ENCODE measurements around the gene C10orf53. TPM values are rescaled to one million over a fixed set of nuclear protein-coding genes. Genes with fewer than 3 reads are reported as not detected.

Gene C10orf53
- total RNA-seq, 2 experiments from 2014 or later = not detected

DNA sequence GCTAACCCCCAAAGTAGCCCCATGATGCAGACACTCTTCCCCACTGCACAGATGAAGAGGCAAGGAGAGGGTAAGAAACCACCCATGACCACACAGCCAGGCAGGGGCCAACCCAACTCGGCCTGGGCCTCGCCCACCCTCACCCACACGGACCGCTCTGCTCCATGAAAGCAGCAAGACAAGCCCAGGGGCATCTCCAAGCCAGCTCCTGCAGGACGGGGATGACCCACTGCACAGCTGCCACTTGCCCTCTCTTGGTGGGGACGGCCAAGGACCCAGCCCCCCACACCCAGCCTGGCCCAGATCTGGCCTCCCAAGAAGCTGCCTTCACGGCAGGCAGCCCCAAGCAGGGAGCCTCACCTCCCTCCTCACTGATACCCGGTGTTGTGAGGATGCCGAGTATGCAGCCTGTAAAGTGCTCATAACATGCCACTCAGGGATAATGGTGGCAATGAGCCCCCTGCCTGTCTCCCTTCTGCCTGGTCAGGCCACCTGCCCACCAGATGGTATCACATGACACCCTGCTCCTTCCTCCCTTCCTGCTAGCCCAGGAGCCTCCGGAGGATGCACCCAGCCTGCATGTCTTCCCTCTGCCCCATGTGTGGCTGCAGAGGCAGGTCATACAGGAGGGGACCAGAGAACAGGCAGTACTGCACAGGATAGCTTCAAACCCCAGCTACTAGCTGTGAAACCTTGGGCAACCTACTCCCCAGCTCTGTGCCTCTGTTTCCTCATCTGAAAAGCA is 59.3 kb downstream of the C10orf53 start:
- Mint-ChIP-seq H3K4me1 (ENCODE audit: low read depth) (no peaks in the 10 kb centered on the region), H3K4me3 (no peak overlapping the region), H3K27ac (no peak overlapping the region), H3K27me3 (ENCODE audit: low read depth) (no peaks in the 10 kb centered on the region), H3K36me3 (ENCODE audit: low read depth) (no peaks in the 10 kb centered on the region), H3K9me3 (no peaks in the 10 kb centered on the region)
- DNase-seq = no peak
- CTCF ChIA-PET = interaction anchor here (0.6 kb wide), 1 partner anchor 176 kb away, joined by 3 read pairs; no protein-coding TSS in a partner anchor
- intact Hi-C loops (cut with micrococcal nuclease) = no loop called here

- H3K36me3 Mint-ChIP-seq (ENCODE audit: low read depth) = no peaks in the 10 kb centered on the region
- H3K9me3 Mint-ChIP-seq = no peaks in the 10 kb centered on the region
- H3K4me1 Mint-ChIP-seq (ENCODE audit: low read depth) = no peaks in the 10 kb centered on the region
- H3K27me3 Mint-ChIP-seq (ENCODE audit: low read depth) = no peaks in the 10 kb centered on the region
- CTCF ChIA-PET = interaction anchor here (0.6 kb wide), 1 partner anchor 175 kb away, joined by 3 read pairs; no protein-coding TSS in a partner anchor
- no peak overlapping the region for H3K4me3 Mint-ChIP-seq
- intact Hi-C loops (cut with micrococcal nuclease) = no loop called here
- DNase-seq = no peak
- no peak overlapping the region for H3K27ac Mint-ChIP-seq
Observed at GRCh38 chr10:49739426-49739825, 60.0 kb downstream of the C10orf53 start.

DNA sequence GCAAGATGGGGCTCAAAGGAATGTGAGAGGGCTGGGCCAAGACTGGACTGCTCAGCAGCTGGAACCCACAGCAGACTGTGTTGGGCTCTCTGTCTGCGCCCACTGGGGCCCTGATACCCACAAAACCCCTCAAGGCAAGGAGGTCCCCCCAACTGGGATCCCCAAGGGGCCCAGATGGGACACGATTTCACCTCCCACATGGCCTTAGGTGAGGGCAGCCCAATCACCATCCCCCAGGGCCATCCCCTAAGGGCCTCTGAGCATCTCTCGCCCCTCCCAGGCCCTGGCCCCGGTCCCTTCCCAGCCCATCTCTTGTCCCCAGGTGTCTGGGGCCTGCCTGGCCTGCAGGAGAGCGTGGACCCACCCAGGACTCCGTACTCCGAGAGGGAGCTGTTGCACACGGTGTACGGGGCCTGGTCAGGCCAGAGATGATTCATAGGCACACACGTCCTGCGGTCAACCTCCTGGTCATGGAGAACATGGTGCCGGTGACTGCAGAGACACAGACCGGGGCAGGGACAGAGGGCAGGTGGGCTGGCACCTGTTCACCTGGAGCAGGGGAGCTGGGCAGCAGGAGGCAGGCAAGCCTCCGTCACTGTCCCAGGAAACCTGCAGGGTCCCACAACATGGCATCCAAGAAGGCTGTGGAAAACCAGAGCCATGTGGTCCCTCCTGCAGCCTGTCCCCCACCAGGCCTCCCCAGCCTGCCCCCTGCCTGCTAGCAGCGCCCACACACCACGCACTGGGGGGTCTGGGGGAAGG is 61.1 kb downstream of the C10orf53 start:
- DNase-seq = no peak
- intact Hi-C loops (cut with micrococcal nuclease) = no loop called here
- no peaks in the 10 kb centered on the region for H3K27me3 Mint-ChIP-seq (ENCODE audit: low read depth)
- H3K27ac Mint-ChIP-seq = no peak overlapping the region
- CTCF ChIA-PET = no interaction called here
- no peak overlapping the region for H3K4me3 Mint-ChIP-seq
- no peaks in the 10 kb centered on the region for H3K4me1 Mint-ChIP-seq (ENCODE audit: low read depth)
- no peaks in the 10 kb centered on the region for H3K9me3 Mint-ChIP-seq
- no peaks in the 10 kb centered on the region for H3K36me3 Mint-ChIP-seq (ENCODE audit: low read depth)

DNA sequence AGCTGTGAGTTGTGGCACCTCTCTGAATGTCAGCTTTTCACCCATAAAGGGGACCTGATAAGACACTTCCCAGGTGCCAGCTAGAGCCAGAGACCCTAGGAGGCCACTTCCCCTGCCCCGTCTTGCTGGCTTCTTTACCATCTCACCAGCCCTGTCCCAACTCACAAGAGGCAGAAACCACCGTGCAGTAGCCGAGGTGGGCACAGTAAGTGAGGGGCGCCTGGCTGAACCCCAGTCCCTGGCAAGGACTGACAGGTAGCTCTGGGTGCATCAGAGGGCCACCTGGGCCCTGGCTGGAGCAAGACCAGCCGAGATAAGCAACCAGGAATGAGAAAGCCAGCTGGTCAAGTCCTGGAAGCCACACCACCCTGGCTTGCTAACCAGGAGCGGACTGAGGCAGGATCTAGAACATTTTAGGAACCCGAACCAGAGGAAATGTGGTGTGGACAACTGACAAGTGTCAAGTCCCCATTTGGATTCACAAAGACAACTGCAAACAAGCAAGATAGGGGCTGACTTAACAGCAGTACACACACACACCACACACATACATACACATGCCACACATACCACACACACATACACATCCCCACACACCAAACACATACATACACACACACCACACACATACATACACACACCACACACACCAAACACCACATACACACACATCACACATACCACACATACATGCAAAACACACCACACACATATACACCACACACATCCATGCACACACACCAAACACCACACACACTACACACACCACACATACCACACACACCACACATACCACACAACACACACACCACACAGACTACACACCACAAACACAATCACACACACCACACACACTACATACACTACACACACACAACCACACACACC is 61.9 kb downstream of the C10orf53 start:
- no peak overlapping the region for H3K27ac Mint-ChIP-seq
- intact Hi-C loops (cut with micrococcal nuclease) = no loop called here
- no peak overlapping the region for H3K4me3 Mint-ChIP-seq

DNA sequence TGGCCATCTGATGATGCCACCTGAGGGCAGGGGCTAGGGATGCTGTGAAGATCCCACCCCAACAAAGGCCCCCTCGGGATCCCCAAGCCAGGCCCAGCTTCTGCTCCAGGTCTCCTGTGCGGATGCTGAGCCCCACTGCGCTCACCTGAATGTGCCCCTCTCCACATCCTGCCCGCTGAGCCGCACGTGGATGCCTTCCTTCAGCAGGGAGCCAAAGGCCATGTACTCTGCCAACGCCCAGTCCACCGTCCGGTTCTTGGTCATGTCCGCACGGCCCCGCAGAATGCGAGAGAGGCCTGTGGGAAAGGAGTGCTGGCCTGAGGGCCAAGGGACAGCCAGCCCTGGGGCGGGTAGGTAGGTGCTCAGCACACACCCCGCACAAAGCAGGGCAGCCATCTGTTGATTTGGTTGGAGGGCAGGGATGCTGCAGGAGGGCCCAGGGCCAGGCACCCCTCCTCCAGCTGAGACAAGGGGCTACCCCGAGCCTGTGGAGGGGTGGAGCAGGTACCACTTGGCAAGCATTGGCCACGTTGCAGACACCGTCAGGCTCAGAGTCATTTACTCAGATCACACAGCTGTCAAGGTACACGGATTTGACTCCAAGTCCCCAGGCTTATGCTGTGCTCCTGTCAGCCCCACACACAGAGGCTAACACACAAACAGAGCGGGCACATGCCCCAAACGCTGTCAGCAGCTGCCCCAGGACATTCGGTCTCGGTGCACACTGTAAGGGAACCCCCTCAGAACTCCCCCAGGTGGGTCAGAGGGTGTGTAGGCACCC is 63.4 kb downstream of the C10orf53 start:
- no peak for DNase-seq
- Mint-ChIP-seq H3K9me3 (no peaks in the 10 kb centered on the region), H3K27me3 (ENCODE audit: low read depth) (no peaks in the 10 kb centered on the region), H3K4me1 (ENCODE audit: low read depth) (no peaks in the 10 kb centered on the region), H3K27ac (no peak overlapping the region), H3K36me3 (ENCODE audit: low read depth) (no peaks in the 10 kb centered on the region), H3K4me3 (no peak overlapping the region)
- CTCF ChIA-PET = no interaction called here
- intact Hi-C loops (cut with micrococcal nuclease) = no loop called here

More for the DNA sequence above, 61.9 kb downstream of the C10orf53 start:
- Mint-ChIP-seq H3K27me3 (ENCODE audit: low read depth) (no peaks in the 10 kb centered on the region), H3K9me3 (no peaks in the 10 kb centered on the region), H3K4me1 (ENCODE audit: low read depth) (no peaks in the 10 kb centered on the region), H3K36me3 (ENCODE audit: low read depth) (no peaks in the 10 kb centered on the region)
- no peak for DNase-seq
- CTCF ChIA-PET = no interaction called here

- Mint-ChIP-seq H3K27me3 (ENCODE audit: low read depth) (no peaks in the 10 kb centered on the region), H3K36me3 (ENCODE audit: low read depth) (no peaks in the 10 kb centered on the region), H3K27ac (no peak overlapping the region), H3K9me3 (no peaks in the 10 kb centered on the region), H3K4me1 (ENCODE audit: low read depth) (no peaks in the 10 kb centered on the region), H3K4me3 (no peak overlapping the region)
- no peak for DNase-seq
- CTCF ChIA-PET = no interaction called here
- intact Hi-C loops (cut with micrococcal nuclease) = no loop called here
Observed at GRCh38 chr10:49743464-49744075, 64.1 kb downstream of the C10orf53 start.

DNA sequence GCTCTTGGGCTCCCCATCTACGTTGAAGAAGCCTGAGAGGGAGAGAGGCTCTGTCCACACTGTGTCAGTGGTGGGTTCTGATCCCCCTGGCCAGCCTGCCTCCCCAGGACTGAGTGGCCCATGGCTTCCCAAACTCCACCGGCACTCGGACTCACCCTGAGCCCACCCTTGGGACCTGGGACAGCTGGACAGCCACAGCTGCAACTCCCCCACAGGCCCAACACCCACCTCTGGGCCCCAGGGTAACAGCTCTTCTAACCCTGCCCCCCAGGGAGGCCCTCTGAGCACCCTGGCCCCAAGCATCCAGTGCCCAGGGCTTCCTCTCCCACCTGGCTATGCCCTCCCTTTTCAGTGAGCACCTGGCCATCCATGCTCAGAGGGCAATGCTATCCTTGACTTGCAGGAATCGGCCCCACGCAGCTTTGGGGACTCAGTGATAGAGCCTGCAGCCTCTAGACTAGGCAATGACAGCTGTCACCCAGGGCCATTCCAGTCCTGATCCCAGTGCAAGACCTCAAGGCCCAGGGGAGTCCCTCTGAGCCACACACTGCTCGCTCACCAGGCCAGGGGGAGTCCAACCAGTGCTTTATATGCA is 64.7 kb downstream of the C10orf53 start:
- CTCF ChIA-PET = no interaction called here
- Mint-ChIP-seq H3K27ac (no peak overlapping the region), H3K4me1 (ENCODE audit: low read depth) (no peaks in the 10 kb centered on the region), H3K4me3 (no peak overlapping the region), H3K36me3 (ENCODE audit: low read depth) (no peaks in the 10 kb centered on the region), H3K27me3 (ENCODE audit: low read depth) (no peaks in the 10 kb centered on the region), H3K9me3 (no peaks in the 10 kb centered on the region)
- DNase-seq = no peak
- intact Hi-C loops (cut with micrococcal nuclease) = no loop called here

GRCh38 chr10:49744924-49745605 is 65.6 kb downstream of the C10orf53 start:
- intact Hi-C loops (cut with micrococcal nuclease) = no loop called here
- no peak overlapping the region for H3K27ac Mint-ChIP-seq
- H3K36me3 Mint-ChIP-seq (ENCODE audit: low read depth) = no peaks in the 10 kb centered on the region
- no peaks in the 10 kb centered on the region for H3K27me3 Mint-ChIP-seq (ENCODE audit: low read depth)
- no peak for DNase-seq
- CTCF ChIA-PET = no interaction called here
- H3K4me1 Mint-ChIP-seq (ENCODE audit: low read depth) = no peaks in the 10 kb centered on the region
- H3K4me3 Mint-ChIP-seq = no peak overlapping the region
- no peaks in the 10 kb centered on the region for H3K9me3 Mint-ChIP-seq

DNA sequence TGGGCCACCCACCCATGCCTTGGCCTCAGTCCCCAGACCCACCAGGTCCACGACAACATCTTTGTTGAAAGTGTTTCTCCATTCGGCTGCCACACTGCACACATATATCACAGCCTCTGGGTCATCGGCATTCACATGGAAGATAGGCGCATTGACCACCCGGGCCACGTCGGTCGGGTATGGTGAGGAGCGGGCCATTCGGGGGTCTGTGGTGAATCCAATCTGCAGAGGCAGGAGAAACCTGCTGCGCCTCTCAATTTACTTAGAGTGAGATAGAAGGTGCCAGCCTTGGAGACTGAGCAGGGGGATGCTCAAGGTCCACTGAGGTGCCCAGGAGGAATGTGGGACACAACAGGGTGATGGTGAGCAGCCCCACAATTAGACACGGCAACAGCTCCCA is 66.3 kb downstream of the C10orf53 start:
- H3K27ac Mint-ChIP-seq = no peak overlapping the region
- intact Hi-C loops (cut with micrococcal nuclease) = no loop called here

DNA sequence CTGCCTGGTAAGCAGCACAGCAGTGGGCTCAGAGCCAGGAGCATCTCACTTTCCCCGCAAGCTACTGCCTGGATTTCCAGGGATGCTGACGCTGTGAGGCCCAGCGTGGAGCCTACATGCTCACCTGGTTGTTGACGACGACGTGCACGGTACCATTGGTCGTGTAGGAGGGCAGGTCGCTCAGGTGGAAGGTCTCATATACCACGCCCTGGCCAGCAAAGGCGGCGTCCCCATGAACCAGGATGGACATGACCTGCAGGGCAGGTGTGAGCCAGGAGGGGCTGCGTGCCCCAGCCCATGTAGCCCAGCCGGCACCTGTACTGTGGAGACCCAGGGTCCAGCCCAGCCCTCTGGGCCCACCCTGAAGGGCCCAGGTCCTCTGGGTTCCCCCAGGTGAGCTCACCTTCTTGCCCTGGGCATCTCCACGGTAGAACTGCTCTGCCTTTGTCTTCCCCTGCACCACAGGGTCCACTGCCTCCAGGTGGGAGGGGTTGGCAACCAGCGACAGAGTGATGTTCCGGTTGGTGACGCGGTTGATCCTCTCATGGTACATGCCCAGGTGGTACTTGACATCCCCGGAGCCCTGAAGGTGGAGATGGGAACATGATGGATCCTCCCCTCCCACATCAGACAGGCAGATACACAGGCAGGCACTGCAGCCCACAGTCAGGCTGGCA is 67.3 kb downstream of the C10orf53 start:
- CTCF ChIA-PET = no interaction called here
- no peak overlapping the region for H3K27ac Mint-ChIP-seq
- intact Hi-C loops (cut with micrococcal nuclease) = no loop called here

More for the DNA sequence above, 66.3 kb downstream of the C10orf53 start:
- CTCF ChIA-PET = no interaction called here
- no peak overlapping the region for H3K4me3 Mint-ChIP-seq
- no peaks in the 10 kb centered on the region for H3K36me3 Mint-ChIP-seq (ENCODE audit: low read depth)
- no peak for DNase-seq
- H3K9me3 Mint-ChIP-seq = no peaks in the 10 kb centered on the region
- no peaks in the 10 kb centered on the region for H3K27me3 Mint-ChIP-seq (ENCODE audit: low read depth)
- no peaks in the 10 kb centered on the region for H3K4me1 Mint-ChIP-seq (ENCODE audit: low read depth)

More for the DNA sequence above, 67.3 kb downstream of the C10orf53 start:
- no peaks in the 10 kb centered on the region for H3K9me3 Mint-ChIP-seq
- no peaks in the 10 kb centered on the region for H3K36me3 Mint-ChIP-seq (ENCODE audit: low read depth)
- no peak for DNase-seq
- H3K4me3 Mint-ChIP-seq = no peak overlapping the region
- H3K27me3 Mint-ChIP-seq (ENCODE audit: low read depth) = no peaks in the 10 kb centered on the region
- no peaks in the 10 kb centered on the region for H3K4me1 Mint-ChIP-seq (ENCODE audit: low read depth)
